CD4-positive, alpha-beta T cell treated with Interleukin-17A for 4 hours (primary cell): ENCODE results near the gene CLASRP.
"Not testable (repeated sequence)": the region's sequence is repeated elsewhere in the genome, so short reads cannot be mapped to it uniquely, and the experiment has no call there.

Source experiments
- DNase-seq: peaks from one replicate; pipeline ENCODE4 v3.0.0-alpha.2; 2020; ENCODE audit warnings: mixed read lengths

Gene CLASRP, protein sequence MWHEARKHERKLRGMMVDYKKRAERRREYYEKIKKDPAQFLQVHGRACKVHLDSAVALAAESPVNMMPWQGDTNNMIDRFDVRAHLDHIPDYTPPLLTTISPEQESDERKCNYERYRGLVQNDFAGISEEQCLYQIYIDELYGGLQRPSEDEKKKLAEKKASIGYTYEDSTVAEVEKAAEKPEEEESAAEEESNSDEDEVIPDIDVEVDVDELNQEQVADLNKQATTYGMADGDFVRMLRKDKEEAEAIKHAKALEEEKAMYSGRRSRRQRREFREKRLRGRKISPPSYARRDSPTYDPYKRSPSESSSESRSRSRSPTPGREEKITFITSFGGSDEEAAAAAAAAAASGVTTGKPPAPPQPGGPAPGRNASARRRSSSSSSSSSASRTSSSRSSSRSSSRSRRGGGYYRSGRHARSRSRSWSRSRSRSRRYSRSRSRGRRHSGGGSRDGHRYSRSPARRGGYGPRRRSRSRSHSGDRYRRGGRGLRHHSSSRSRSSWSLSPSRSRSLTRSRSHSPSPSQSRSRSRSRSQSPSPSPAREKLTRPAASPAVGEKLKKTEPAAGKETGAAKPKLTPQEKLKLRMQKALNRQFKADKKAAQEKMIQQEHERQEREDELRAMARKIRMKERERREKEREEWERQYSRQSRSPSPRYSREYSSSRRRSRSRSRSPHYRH

DNA sequence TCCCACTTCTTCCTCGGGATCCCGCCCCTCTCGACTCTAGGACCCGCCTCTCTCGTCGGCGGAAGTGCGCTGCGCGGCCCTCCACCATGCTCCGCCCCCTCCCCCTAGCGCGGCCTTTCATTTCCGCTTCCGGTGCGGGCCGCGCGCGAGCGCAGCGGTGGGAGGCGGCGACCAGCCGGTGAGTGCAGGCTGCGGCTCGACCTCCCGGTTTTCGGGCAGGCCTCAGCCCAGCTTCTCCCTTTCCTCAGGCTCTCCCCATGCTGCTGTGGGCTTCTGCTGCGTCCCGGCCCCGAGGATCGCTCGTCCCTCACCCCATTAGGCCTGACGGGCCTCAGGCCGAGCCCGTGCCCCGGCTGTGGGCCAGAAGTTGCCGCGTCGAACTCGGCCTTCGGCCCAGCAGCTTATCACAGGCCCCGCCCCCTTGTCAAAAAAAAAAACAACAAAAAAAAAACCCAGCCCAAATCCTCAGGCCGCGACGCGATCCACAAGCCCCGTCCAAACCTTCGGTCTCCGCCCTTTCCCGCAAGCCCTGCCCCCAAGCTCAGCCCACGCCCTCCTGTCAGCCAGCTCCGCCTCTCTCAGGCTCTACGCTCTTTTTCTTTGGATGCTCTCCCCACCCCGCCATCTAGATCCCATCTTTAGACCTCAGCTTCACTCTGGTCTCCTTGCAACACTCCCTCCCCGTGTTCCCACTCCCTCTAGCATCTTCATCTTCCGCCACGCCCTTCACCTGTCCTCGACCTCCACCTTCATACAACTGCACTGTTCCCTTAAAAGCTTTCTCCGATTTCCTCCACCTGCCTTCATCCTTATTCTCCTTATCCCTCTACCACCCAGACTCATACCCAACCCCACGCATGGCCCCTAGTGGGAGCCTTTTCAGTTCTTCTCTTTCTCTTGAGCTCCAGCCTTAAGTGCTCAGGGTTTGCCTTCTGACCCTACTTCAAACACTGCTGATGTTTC, at the start of gene CLASRP:
Gene CLASRP (plus strand): TSS at position 115 of the 963 bp plus-strand sequence. CDS start 1,168 bp downstream, outside the sequence.
- peak; percentile 90 for DNase-seq

DNA sequence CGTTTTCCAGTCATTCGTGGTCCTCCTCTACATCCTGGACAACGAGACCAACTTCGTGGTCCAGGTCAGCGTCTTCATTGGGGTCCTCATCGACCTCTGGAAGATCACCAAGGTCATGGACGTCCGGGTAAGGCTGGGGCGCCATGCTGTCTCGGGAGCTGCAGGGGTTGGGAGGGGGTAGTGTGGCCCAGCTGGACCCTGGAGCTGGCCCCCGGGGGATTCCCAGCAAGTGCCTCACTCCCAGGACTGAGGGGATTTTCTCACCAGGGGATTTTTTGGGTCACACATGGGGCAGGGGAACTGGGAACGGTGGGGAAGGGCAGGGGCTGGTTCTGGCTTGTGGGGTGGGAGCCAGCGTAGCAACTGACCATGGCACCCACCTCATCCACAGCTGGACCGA, 48.4 kb upstream of the CLASRP start:
- DNase-seq, result no peak

DNA sequence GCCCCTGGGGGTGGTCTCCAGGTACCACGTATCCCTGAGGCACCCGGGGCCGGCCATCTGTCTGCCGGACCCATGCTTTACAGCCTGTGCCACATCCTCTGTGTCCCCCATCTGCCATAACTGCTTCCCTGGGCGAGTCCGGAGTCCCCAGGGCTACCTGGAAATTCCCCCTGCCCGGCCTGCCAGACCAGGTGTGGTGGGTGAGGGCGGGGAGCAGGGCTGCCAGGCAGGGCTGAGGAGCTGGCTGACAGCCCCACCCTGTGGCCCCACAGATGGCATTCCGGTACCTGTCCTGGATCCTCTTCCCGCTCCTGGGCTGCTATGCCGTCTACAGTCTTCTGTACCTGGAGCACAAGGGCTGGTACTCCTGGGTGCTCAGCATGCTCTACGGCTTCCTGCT, 47.9 kb upstream of the CLASRP start:
- DNase-seq, result no peak

DNA sequence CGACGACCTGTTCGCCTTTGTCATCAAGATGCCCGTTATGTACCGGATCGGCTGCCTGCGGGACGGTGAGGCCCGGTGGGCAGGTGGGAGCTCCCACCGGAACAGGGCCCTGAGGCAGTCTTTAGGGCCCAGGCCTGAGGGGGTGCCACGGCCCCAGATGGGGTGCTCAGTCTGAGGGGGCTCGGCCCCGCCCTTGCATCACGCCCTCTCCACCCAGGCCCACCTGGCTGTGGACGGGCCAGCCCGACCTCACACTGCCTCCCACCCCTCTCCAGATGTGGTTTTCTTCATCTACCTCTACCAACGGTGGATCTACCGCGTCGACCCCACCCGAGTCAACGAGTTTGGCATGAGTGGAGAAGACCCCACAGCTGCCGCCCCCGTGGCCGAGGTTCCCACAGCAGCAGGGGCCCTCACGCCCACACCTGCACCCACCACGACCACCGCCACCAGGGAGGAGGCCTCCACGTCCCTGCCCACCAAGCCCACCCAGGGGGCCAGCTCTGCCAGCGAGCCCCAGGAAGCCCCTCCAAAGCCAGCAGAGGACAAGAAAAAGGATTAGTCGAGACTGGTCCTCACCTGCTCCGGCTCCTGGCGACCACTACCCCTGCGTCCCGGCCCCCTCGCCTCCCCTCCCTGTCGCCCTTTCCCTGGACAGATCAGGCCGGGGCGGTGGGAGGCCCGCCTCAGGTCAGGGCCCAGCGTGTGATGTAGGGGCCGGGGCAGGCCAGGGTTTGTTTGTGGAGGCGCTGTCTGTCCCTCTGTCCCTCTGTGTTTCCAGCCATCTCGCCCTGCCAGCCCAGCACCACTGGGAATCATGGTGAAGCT, 46.3 kb upstream of the CLASRP start:
- no peak for DNase-seq

DNA sequence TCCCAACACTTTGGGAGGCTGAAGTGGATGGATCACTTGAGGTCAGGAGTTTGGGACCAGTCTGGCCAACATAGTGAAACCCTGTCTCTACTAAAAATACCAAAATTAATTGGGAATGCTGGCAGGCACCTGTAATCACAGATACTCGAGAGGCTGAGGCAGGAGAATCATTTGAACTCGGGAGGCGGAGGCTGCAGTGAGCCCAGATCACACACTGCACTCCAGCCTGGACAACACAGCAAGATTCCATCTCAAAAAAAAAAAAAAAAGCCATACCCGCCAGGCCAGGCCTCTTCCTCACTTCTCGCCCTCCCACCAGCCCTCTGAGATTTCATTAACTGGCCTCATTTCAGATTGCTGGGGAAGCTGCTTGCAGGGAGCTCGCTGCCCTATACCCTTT, 45.3 kb upstream of the CLASRP start:
- DNase-seq, result no peak

DNA sequence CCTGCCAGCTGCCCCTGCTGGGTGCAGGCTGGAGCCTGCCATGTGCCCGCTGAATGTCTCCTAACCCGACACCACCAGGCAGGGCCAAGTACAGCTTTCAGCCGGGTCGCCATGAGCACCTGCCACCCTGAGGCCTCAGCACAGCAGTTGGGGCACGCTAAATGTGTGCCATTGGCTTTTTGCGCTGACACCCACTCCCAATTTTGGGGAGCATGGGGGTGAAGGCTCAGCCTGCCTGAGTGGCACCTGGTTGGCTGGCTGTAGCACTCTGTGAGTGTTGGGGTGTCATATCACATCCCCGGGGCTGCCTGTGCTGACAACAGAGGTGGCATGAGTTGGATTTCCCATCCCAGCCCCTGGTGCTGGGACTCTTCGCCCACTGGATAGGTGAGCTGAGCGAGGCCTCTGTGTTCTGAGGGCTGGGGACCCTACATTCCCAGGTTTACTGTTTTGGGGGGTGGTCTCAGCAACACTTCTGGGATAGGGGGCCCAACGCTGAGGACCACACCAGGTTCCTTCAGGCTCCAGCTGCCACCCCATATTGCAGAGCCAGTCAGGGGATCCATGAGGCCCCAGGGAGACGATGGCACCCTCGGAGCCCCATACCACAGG, 44.8 kb upstream of the CLASRP start:
- no peak for DNase-seq

GRCh38 chr19:44998025-44998424, 40.8 kb upstream of the CLASRP start:
- DNase-seq, result no peak

- DNase-seq, result not testable (repeated sequence)
These were observed 39.5 kb upstream of the CLASRP start for GRCh38 chr19:44999131-44999925.

GRCh38 chr19:45000665-45001064, 38.2 kb upstream of the CLASRP start:
- DNase-seq, result not testable (repeated sequence)

DNA sequence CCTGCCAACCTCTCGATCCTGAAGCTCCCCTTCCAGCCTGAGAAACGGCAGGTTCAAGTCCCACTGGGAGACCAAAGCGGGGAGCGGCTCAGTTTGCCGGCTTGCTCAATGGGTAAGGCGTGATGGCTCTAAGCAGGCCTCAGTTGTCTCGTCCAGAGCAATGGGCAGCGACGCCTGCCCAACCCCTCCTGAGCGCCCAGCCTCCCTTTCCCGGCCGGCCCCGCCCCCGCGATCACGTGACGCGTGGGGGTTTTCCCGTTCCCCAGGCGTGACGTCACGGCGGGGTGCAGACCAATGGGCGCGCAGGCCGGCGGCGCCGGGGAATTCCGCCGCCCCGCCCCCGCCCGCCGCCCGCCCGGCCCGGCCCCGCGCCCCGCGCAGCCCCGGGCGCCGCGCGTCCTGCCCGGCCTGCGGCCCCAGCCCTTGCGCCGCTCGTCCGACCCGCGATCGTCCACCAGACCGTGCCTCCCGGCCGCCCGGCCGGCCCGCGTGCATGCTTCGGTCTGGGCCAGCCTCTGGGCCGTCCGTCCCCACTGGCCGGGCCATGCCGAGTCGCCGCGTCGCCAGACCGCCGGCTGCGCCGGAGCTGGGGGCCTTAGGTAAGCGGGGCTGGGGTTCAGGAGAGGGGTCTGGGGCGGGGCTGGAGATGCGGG, 37.6 kb upstream of the CLASRP start, which contains the start of gene RELB:
Gene RELB (plus strand): TSS at position 378 of the 653 bp plus-strand sequence. CDS start 116 bp downstream, at position 494.
- peak; percentile 96 for DNase-seq

DNA sequence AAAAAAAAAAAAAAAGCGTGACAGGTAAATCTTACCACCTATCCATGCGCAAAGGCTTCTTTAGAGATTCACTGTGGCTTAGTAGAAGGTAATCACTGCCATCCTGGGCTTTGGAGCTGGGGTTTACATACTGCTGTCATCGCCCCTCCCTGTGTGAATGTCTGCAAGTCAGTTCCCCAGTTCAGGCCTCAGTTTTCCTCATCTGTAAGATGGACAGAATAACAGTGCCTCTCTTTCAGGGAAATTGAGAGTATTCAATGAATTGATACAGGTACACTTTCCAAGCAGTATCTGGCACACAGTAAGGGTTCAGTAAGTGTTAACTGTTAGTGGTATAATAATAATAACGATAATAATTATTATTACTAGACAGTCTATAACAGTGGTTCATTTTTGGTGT, 35.4 kb upstream of the CLASRP start:
- no peak for DNase-seq

- no peak for DNase-seq
These were observed 33.1 kb upstream of the CLASRP start for GRCh38 chr19:45005787-45006186.

DNA sequence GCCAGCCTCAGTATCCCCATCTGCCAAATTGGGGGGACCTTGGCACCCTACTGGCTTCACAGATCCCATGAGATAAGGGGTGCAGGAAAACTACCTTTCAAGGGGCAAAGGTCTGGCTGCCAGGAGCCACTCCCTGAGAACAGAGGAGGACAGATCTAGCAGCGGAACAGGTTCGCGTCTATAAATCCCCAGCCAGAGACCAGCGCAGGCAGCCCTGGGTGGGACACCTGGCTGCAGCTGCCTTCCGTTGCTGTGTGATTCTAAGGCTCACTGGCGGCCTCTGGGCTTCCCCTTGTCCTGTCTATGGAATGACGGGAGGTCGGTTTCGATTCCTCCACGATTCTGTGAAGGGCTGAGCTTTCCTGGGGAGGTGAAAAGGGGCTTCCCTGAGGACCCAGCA, 30.3 kb upstream of the CLASRP start:
- DNase-seq, result no peak

GRCh38 chr19:45009625-45010255, 29.1 kb upstream of the CLASRP start:
- no peak for DNase-seq

DNA sequence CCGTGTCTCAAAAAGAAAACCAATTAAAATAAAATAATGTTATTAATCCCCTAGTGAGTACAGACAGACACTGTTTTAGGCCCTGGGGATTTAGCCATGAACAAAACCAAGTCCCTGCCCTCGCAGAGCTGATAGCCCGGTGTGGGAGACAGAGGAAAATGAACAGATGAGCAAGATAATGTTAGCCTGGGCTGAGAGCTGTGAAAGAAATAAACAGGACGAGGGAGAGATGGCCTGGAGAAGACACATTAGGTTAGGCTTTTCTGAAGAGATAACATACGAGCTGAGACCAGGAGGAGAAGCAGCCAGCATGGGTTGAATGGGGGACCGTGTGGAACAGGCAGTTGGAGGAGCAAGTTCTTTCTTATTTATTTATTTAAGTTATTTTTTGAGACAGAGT, 28.5 kb upstream of the CLASRP start:
- DNase-seq, result no peak

- no peak for DNase-seq
These were observed 26.9 kb upstream of the CLASRP start for GRCh38 chr19:45011959-45012358.

GRCh38 chr19:45016388-45017314, 22.2 kb upstream of the CLASRP start:
- DNase-seq, result peak; percentile 72

- no peak for DNase-seq
These were observed 19.7 kb upstream of the CLASRP start for GRCh38 chr19:45019187-45019586.

- no peak for DNase-seq
These were observed 18.8 kb upstream of the CLASRP start for GRCh38 chr19:45020071-45020470.
